ENCODE measurements around the gene WNT10A.

Gene WNT10A

GRCh38 chr2:218857371-218858137 is 23.1 kb upstream of the WNT10A start:
- DNase-seq (ENCODE audit: low read depth): no peak

- DNase-seq (ENCODE audit: low read depth): no peak
Observed at GRCh38 chr2:218858138-218858445, 22.6 kb upstream of the WNT10A start.

- DNase-seq (ENCODE audit: low read depth): no peak
Observed at GRCh38 chr2:218858671-218859555, 21.7 kb upstream of the WNT10A start.

- DNase-seq (ENCODE audit: low read depth): no peak
Observed at GRCh38 chr2:218859556-218859987, 21.1 kb upstream of the WNT10A start, which contains the start of gene WNT6. Gene WNT6, plus strand, starts transcription at chr2:218859805. Its CDS starts 233 bp downstream, at chr2:218860038.

- no peak for DNase-seq (ENCODE audit: low read depth)
Observed at GRCh38 chr2:218859988-218860831, 20.4 kb upstream of the WNT10A start.

GRCh38 chr2:218860950-218861381 is 19.7 kb upstream of the WNT10A start:
- no peak for DNase-seq (ENCODE audit: low read depth)

- DNase-seq (ENCODE audit: low read depth): no peak
Observed at GRCh38 chr2:218861645-218862318, 18.9 kb upstream of the WNT10A start.

- no peak for DNase-seq (ENCODE audit: low read depth)
Observed at GRCh38 chr2:218863021-218863520, 17.6 kb upstream of the WNT10A start.

GRCh38 chr2:218865396-218865795 is 15.3 kb upstream of the WNT10A start:
- DNase-seq (ENCODE audit: low read depth): no peak

- DNase-seq (ENCODE audit: low read depth): no peak
Observed at GRCh38 chr2:218865999-218866398, 14.7 kb upstream of the WNT10A start.

GRCh38 chr2:218867900-218868299 is 12.8 kb upstream of the WNT10A start:
- DNase-seq (ENCODE audit: low read depth): no peak

GRCh38 chr2:218869064-218869463 is 11.6 kb upstream of the WNT10A start:
- DNase-seq (ENCODE audit: low read depth): no peak

- no peak for DNase-seq (ENCODE audit: low read depth)
Observed at GRCh38 chr2:218870984-218871344, 9.7 kb upstream of the WNT10A start.

- DNase-seq (ENCODE audit: low read depth): no peak
Observed at GRCh38 chr2:218871345-218872302, 9.0 kb upstream of the WNT10A start.

- no peak for DNase-seq (ENCODE audit: low read depth)
Observed at GRCh38 chr2:218872645-218873358, 7.8 kb upstream of the WNT10A start.

GRCh38 chr2:218873359-218874194 is 7.1 kb upstream of the WNT10A start:
- DNase-seq (ENCODE audit: low read depth): no peak

GRCh38 chr2:218875692-218876246 is 4.9 kb upstream of the WNT10A start:
- DNase-seq (ENCODE audit: low read depth): no peak

GRCh38 chr2:218876562-218877219 is 4.0 kb upstream of the WNT10A start:
- DNase-seq (ENCODE audit: low read depth): peak; percentile 60

All from stimulated activated CD8-positive, alpha-beta memory T cell treated with anti-CD3 and anti-CD28 coated beads, Interleukin-15, amount 100 ng/mL, for 1 hour (primary cell).